OCI-LY3 (cell line): Measurements from ENCODE around the gene RAPGEF2.

ENCODE experiments used
- EZH2phosphoT487 ChIP-seq: fragments of 200-600 bp; shearing (Covaris generic); IDR thresholded peaks from 2 replicates; pipeline ENCODE4 v1.6.1; 2018; ENCODE audit warnings: antibody characterized with exemption, mixed run types, low read depth
- TF ChIP-seq, protein P1 (sequence below): fragments of 200-600, 300-600 bp; sonication (generic); IDR thresholded peaks from 2 replicates; pipeline ENCODE4 v1.5.1; 2014; ENCODE audit warnings: antibody characterized with exemption, low read length, low read depth

DNA sequence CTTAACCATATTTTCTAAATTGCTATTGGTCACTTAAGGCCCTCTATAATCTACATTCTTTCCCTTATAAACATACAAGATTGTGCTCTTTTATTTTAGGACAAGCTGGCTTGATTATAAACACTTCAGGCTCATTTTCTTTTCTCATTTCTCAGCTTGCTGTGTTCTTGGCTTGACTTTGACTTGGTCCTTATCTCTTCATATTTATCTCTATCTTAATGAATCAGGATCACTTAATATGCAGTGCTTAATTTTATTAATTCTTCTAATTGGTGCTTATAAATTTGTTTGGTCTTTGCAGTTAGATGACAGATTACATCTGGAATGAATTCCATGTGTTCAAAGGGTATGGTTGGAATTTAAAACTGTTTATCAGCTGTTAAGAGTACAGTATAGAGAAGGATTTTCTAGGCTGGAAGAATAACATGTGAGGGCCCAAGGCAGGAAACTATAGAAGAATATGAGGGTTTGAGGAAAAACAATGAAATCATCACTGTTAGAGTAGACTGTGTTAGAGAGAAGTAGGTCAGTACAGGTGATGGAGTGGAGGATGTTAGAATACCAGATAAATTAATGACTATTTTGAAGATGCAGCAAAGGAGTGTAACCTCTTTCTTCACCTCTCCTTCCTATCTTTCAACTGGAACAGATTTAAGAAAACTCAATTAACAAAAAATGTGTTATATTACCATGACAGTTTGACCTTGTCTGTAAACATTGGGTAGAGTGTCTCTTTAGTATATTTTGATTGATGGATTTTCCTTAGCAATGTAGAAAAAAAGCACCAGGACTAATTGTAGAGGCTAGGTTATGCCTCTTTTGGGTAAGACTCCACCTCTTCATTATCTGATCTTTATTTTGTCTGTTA, 169.6 kb downstream of the RAPGEF2 start:
- TF ChIP-seq, protein P1, sequence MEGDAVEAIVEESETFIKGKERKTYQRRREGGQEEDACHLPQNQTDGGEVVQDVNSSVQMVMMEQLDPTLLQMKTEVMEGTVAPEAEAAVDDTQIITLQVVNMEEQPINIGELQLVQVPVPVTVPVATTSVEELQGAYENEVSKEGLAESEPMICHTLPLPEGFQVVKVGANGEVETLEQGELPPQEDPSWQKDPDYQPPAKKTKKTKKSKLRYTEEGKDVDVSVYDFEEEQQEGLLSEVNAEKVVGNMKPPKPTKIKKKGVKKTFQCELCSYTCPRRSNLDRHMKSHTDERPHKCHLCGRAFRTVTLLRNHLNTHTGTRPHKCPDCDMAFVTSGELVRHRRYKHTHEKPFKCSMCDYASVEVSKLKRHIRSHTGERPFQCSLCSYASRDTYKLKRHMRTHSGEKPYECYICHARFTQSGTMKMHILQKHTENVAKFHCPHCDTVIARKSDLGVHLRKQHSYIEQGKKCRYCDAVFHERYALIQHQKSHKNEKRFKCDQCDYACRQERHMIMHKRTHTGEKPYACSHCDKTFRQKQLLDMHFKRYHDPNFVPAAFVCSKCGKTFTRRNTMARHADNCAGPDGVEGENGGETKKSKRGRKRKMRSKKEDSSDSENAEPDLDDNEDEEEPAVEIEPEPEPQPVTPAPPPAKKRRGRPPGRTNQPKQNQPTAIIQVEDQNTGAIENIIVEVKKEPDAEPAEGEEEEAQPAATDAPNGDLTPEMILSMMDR: no peak
- no peak for TF ChIP-seq EZH2phosphoT487
